EL (cell line): ENCODE measurements around the gene GUCY1A2.
"Not testable (repeated sequence)": the region's sequence is repeated elsewhere in the genome, so short reads cannot be mapped to it uniquely, and the experiment has no call there.

ENCODE experiments used
- DNase-seq: peaks from one replicate; pipeline ENCODE4 v3.0.0-alpha.2; 2016

Gene GUCY1A2, protein sequence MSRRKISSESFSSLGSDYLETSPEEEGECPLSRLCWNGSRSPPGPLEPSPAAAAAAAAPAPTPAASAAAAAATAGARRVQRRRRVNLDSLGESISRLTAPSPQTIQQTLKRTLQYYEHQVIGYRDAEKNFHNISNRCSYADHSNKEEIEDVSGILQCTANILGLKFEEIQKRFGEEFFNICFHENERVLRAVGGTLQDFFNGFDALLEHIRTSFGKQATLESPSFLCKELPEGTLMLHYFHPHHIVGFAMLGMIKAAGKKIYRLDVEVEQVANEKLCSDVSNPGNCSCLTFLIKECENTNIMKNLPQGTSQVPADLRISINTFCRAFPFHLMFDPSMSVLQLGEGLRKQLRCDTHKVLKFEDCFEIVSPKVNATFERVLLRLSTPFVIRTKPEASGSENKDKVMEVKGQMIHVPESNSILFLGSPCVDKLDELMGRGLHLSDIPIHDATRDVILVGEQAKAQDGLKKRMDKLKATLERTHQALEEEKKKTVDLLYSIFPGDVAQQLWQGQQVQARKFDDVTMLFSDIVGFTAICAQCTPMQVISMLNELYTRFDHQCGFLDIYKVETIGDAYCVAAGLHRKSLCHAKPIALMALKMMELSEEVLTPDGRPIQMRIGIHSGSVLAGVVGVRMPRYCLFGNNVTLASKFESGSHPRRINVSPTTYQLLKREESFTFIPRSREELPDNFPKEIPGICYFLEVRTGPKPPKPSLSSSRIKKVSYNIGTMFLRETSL

DNA sequence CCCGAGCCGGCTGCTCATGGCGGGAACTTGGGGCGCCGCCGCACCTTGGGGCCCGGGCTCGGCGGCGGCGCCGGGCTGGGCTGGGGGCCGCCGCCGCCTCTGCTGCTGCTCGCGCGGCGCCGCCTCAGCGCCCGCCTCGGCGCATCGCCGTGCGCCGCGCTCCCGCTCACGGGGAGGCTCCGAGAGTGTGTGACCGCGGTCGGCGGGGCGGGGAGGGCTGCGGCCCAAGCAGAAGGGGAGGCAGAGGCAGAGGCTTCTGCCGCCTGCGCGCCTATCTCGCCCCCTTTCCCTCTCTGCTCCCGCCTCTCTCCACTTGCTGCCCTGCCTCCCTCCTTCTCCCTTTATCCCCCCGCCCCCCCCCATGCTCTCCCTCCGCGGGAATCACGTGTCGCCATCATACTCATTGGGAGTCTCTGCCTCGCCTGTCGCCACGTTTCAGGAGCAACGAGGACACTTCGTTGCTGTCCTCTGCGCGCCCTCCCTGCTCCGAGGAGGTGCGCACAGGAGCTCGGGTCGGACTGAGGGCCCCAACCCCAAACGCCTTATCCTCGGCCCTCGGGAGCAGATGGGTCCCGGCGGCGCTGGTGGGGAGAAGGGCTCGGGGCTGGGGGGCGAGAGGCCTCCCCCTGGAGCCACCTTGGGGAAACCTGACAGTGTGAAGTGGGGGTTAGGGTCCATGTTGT is at the start of gene GUCY1A2:
TSS of gene GUCY1A2 (minus strand) at position 258 of the 683 bp plus-strand sequence. CDS start 421 bp downstream, outside the sequence.
- peak; percentile 36 for DNase-seq

DNA sequence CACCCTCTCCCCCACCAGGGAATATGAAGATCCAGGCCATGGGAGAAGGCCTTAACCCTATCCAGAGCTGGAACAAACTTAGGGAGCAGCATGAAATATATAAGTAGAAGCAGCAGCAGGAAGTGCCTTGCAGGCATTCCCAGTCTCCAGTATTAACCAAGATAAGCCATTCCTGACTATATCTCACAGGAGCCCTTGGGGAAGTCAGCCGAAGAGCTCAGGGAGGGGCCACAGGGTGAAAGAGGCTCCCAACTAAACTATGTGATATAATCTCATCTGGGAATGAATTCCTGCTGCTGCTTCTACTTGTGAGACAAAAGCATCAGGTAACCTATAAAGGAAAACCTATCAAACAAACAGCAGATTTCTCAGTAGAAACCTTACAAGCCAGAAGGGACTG is 36.1 kb upstream of the GUCY1A2 start:
- no peak for DNase-seq

DNA sequence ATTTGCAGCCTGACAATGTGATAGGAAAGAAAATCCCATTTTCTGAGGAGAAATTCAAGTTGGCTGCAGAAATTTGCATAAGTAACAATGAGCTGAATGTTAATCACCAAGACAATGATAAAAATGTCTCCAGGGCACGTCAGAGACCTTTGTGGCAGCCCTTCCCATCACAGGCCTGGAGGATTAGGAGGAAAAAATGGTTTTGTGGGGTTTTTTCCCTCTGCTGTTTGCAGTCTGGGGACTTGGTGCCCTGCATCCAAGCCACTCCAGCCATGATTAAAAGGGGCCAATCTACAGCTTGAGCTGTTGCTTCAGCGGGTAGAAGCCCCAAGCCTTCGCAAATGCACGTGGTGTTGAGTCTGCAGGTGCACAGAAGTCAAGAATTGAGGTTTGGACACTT is 33.1 kb upstream of the GUCY1A2 start:
- not testable (repeated sequence) for DNase-seq

DNA sequence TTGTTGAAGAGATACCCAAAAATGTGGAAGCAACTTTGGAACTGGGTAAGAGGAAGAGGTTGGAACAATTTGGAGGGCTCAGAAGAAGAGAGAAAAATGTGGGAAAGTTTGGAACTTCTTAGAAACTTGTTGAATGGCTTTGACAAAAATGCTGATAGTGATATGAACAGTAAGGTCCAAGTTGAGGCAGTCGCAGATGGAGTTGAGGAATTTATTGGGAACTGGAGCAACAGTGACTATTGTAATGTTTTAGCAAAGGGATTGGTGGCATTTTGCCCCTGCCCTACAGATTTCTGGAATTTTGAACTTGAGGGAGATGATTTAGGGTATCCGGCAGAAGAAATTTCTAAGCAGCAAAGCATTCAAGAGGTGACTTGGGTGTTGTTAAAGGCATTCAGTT is 32.6 kb upstream of the GUCY1A2 start:
- not testable (repeated sequence) for DNase-seq

DNA sequence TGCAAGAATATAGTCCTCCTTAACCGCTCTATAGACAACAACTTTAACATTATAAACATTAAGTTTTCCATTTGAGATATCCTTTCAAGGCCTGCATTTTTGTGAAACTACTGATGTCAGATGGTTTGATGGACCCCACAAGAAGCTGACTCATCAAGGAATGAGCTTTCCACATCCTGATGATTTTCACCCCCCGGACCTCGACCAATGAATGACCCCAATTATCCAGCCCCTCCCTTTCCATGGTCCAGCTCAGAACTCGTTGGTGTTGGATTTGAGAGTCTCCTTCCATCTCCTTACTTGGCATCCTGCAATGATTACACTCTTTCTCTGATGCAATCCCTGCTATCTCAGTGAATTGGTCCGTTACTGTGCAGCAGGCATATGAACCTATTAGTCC is 31.8 kb upstream of the GUCY1A2 start:
- peak; percentile 12 for DNase-seq

DNA sequence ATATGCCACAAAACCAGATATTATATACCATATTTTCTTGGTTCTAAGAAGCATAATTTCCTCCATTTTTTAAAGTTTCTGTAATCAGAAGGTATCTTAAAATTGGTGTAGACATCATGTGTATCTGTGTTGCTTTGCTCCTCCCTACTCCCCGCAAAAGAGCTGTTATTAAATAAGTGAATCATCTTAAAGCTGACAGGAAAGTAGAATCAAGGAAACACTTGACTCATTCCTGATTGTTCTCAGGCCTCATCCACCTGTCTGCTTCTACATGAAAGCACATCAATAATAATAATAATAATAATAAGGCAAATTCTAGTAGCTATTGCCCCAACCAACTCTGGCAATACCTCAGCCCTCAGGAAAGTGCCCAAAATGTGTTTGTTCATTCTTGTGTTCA is 26.2 kb upstream of the GUCY1A2 start:
- DNase-seq = peak; percentile 6

DNA sequence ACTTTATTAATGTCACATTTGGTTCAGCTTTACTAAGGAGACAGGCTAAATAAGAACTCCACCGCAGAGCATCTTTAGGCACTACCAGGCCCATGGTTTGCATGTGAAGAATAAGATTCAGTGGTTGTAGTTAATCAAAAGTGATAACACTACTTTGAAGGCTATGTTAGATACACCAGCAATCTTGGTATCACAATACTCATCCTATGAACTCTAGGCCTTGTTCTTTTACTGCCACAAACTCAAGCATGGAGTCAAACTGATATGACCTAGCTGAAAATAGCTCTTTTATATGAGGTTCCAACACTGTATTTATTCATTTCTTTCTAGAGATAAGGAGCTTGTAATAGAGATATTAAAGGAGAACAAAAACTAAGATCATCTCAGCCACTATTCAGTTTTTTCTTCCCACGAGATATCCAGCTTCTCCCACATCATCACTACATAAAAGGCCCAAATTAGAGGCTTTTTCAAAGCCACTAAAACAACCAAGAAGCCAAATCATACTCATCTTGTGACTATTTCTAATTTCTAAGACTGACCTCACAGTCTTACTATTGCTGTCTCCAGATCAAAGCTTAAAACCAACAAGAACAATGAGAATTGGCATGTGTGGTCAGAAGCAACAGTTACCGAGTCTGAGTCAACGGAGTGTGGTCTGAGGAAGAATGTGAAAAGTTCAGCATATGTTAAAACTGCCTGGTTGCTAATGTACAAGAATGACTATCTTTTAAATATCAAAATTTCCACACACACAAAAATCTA is 25.1 kb upstream of the GUCY1A2 start:
- peak; percentile 92 for DNase-seq

DNA sequence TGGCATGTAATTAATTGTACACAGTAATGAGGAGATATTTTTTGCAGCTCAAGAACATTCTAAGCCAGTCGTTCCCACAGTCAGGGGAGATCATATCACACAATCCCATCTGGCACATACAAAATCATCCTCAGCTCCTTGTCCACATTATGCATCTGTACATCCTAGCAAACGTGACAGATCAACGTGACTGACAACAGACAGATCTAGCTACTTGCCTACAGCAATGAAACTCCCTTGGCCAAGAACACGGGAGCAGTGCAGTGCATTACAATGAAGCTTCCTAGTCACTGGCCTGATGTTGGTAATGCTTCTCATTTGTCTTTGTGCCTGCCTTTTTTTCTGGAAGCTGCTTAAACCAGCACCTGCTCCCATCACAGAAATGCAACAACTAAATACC is 24.5 kb upstream of the GUCY1A2 start:
- DNase-seq = no peak

DNA sequence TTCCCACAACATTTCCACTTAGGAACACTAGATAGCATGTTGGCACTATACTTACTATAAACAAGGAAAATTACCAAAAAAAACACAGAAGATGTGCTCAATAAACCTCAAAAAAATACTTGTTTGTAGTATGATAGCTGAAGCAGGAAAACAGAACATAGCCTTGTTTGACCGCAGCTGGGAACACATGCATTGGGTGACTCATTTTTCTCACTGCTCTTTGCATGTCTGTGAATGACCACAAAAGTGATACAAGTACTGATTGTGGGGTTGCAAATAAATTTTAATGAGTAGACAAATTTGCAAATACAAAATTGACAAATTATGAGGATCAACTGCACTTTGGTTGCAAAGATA is 22.8 kb upstream of the GUCY1A2 start:
- DNase-seq = peak; percentile 77

DNA sequence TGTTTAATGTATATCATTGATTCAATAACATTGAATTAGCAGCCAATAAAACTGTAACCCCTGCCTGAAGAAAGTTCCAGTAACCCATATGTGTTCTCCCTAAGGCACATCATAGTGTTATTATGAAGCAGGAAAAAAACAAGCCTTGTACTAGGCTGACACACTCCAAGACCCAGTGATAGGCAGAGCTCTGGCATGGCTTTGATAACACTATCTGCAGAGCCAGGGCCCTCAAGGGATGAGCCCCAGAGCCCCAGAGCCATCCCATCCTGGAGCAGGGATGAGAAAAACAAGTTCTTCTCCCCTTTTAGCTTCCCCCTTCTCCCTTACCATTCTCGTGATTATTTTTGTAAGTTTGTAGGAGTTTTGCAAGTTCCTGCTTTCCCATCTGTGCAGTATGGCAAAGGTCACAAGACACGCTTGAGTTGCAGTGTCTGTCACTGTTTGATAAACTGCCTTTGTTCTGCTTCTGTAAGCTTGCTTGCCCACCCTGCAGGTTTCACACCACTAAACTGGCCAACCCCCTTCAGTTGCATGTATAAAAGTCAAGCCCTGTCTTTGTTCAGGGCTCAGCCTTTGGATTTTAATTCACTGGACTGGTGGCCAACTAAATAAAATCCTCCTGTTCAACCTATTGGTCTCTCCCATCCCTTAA is 22.3 kb upstream of the GUCY1A2 start:
- DNase-seq = no peak

DNA sequence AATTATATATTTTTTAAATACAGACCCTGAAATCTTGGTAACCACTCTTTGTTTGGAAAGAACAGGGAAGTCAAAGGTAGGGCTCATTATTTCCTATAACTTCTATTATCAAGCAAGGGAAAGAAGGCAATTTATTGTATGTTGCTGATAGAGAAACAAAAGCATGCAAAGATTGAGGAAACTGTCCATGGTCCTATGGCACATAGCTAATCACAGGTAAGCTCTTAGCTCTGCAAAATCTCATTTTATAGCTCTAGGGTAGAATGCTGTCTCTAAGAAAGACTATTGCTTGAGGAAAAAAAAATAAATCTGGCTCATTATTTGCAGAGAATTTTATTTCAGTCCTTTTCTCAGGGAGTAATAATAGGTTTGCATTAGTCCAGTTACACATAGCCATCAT is 7.4 kb upstream of the GUCY1A2 start:
- DNase-seq = no peak

DNA sequence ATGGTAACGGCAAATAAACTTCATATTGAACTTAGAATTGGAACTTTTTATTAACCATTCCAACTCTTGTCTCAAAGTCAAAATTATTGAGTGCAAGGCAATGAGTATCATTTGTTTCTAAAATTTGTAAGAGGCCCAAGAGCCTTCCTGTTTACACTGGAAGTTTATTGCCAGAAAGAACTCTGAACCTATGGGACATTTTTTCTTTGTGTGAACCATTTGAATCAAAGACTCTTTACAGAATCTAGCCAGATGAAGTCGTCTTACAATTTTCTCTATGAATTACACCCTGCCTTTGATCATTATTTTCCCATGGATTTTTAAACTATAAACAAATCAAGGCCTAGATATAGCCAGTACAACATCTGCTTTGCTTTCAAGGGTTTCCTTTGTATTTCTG is 2.3 kb upstream of the GUCY1A2 start:
- no peak for DNase-seq

DNA sequence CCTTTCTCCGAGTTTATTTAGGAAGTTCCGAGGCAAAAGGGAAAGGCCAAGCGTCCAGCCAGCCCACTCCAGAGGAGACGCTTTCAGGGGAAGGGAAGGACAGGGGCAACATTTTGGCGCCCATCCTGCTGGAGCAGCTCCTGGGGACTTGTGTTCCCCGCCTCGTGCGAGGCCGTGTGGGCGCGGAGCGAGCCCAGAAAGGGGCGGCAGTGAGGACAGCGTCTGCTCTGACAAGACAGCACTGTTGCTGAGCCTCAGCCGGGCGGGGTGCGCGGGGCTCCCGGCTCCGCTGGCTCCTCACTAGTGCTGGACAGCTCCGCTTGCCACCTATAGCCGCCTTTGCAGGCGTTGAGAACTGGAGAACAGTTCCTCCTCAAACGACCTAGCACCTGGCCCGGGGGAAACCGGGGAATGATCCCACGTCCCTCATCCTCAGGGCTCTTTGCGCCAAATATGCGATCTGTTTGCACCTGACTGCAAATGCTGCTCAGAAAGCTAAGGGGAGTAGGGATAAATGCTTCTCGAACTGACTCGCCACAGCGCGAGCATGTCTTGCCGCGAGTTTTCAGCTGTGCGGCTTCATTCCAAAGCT is 722 bp upstream of the GUCY1A2 start:
- peak; percentile 63 for DNase-seq

DNA sequence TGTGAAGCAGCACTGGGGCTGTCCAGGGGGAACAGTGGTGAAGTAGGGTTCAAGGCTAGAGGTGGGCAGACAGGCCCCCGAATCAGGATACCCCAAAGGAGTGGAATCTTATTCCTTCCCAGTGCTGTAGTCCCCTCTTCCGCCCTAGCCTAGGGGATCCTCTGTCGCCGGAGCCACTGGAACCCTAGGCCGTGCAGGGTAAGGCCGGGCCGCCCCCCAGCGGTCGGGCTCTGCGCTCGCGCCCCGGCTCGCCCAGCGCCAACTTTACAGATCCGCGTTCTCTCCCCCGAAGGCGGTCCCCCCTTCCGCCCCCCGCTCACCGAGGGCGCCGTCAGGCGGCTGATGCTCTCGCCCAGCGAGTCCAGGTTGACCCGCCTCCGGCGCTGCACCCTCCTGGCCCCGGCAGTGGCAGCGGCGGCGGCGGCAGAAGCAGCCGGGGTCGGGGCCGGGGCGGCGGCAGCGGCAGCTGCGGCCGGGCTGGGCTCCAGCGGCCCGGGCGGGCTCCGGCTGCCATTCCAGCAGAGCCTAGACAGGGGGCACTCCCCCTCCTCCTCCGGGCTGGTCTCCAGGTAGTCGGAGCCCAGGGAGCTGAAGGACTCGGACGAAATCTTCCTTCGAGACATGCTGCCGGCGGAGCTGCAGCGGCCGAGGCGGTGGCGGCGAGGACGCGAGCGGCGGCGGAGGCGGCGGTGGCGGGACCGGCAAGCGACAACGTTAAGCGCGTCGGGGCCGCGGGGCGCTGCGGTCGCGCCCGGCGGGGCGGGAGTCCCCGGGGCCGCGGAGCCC is 650 bp downstream of the GUCY1A2 start:
- peak; percentile 62 for DNase-seq

DNA sequence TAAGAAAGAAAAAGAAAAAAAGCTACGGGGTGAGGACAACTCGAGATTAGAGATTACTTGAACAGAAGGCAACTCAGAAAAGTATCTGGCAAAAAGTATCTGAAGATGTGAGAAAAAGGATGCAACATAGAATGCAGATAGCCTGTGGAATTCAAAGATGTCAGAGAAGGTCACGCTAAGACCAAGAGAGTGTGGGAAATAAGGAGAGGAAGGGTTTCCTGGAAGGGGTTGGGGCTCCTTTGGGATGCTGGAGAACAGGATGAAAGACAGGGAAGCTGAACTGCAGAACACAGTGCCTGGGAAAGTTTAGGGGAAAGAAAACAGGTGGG is 1.2 kb downstream of the GUCY1A2 start:
- DNase-seq = peak; percentile 30

DNA sequence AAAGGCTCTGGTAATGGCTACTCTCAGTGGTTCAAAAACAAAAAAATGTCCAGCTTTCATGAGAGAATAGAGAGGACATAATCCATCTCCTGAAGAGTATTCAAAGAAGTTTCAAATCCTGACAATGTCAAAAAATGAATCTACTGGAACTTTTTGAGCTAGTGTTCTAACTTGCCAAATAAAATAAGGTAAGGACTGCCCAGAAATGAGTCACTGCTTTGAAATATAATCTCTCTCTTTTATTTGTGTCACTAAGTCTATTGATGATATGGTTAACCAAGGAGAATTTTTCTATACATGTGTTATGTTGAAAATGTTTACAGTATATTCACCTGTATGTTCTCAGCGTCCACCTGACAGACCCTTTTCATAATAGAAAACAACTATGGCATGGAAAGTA is 3.4 kb downstream of the GUCY1A2 start:
- DNase-seq = peak; percentile 10

DNA sequence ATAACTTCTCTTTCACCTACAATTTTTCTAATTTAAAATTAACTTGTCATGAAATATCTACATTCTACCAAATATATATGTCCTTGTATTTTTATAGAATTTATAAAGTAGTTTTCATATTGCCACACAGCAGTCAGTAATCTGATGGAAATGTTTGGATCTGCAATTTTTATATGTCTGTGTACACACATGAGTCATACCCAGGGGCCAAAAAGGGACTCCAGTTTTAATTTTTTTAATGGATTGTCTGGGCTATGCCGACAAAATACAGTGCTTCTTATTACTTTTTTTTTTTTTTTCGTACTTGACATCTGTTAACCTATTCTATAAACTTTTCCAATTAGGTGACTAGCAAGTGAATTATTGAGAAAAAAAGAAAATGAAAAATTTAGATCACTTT is 6.3 kb downstream of the GUCY1A2 start:
- peak; percentile 23 for DNase-seq

DNA sequence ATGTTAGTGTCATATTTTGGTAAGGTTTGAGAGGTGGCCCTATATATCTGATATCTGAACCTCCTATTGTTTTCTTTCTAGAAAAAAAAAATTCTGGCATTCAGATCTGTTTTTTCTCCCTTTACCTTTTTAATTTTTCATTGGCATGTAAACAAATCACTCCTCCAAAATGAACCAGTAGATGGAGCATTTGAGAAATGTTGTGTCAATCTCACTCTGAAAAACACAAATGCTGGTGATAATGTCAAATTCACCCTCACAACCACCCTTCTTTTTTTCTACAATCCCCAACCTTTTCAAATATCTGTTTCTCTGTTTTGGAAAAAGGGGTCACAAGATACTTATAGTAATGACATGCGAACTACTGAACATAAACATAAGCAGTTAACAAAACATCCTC is 9.1 kb downstream of the GUCY1A2 start:
- DNase-seq = no peak

DNA sequence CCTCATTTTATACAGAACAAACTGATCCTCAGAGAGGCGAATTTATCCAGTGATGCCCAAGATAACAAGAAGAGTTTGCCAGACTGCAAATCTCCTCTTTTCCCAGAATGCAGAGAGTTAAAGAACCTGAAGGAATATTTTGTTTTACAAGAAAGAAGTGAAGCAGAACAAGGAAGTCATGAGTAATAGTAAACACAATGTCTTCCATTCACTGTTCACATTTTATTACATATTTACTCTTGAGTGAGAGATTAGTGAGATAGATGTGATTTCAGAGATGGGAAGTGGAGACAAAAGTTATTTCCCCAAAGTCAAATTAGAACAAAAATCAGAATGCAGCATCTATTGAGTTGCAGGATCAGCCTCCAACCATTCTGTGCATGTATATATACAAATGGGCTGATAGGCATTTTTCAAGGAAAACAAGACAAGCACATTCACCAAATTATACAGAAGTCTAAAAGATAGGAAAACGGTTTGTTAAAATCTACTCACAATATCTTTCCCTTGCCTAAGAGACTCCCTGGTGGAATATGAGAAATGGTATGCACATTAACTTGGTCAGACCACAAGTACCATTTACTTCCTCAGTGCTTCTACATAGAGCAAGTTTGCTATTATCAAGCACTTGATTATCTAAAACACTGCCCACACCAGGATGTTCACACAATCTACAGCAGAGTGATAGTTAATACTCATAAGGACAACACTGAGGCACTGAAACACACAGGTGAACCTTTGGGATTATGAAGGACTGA is 12.0 kb downstream of the GUCY1A2 start:
- DNase-seq = no peak

DNA sequence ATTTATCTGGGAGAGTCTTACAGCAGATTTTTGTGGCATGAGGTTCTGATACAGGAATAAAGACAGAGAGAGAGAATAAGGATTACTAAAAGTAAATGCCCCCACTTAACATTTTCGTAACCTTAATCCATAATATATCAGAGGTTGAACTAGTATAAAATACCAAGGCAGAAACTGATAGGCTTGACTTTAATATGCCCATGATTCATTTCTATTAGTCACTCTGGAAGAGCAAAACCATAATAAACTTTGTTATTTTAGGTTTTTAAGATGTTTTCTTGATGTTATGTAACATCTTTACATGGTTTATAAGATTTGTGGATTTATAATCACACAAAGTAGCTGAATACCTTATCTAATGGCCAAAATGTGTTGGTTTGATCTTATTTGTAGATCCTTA is 19.1 kb downstream of the GUCY1A2 start:
- DNase-seq = peak; percentile 19

DNA sequence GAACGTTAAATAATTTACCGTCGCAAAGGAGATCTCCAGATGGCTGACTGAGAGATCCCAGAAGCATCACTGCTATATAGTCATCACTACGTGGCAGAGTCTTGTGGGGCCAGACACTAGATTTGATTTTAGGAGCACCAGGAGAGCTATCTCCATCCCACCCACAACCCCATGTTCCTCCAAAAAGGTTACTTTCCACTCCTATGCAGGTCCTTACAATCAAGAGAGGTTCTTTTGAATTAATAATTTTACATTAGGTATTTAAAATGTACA is 19.4 kb downstream of the GUCY1A2 start:
- no peak for DNase-seq
